Sigmoid colon (tissue), 7 donors: Measurements from ENCODE around the gene SMIM31. TPM values are rescaled to one million over a fixed set of nuclear protein-coding genes. Genes with fewer than 3 reads are reported as not detected.

Source experiments
- DNase-seq: peaks from one replicate; pipeline ENCODE4 v3.0.0-alpha.2; 2019
- H3K27ac ChIP-seq, 4 donors: fragments of 200-600 bp; sonication (generic); one replicate each; pipeline ENCODE4 v1.5.1; 2016 to 2019; ENCODE audit warnings: mild to moderate bottlenecking in 1 of 4
- H3K27me3 ChIP-seq, 3 donors: fragments of 200-600 bp; sonication (generic); one replicate each; pipeline ENCODE4 v1.5.1; 2019; ENCODE audit warnings: mild to moderate bottlenecking in 1 of 3
- H3K36me3 ChIP-seq, 4 donors: fragments of 200-600 bp; sonication (generic); one replicate each; pipeline ENCODE4 v1.5.1; 2016 to 2019
- H3K4me1 ChIP-seq, 4 donors: fragments of 200-600 bp; sonication (generic); one replicate each; pipeline ENCODE4 v1.5.1; 2017 to 2019
- H3K4me3 ChIP-seq, 4 donors: fragments of 200-600 bp; sonication (generic); one replicate each; pipeline ENCODE4 v1.5.1; 2017 to 2019; ENCODE audit warnings: mild to moderate bottlenecking in 2 of 4, moderate library complexity in 1 of 4
- H3K9me3 ChIP-seq, 4 donors: fragments of 200-600 bp in 3 of 4; sonication (generic) in 3 of 4; one replicate each; pipeline versions ENCODE4 v1.5.1 to v1.6.1; 2013 to 2019
- CTCF ChIP-seq, 4 experiments: fragments of 450-650 bp in 3 of 4; fragments of 200-600 bp in 1 of 4; IDR thresholded peaks; one replicate each; pipeline ENCODE4 v1.5.1; 2016 to 2019; ENCODE audit warnings: antibody characterized with exemption in 4 of 4, mild to moderate bottlenecking in 3 of 4, moderate library complexity in 2 of 4
- EP300 ChIP-seq, 4 donors: sonication (generic); formaldehyde crosslinking; IDR thresholded peaks; one replicate each; pipeline ENCODE4 v1.6.1; 2017; ENCODE audit warnings: antibody characterized with exemption in 4 of 4
- POLR2A ChIP-seq, 2 donors: fragments of 450-650 bp; IDR thresholded peaks; one replicate each; pipeline ENCODE4 v1.6.1; 2016; ENCODE audit warnings: antibody characterized with exemption in 2 of 2, mild to moderate bottlenecking in 2 of 2, moderate library complexity in 2 of 2
- POLR2AphosphoS5 ChIP-seq, 4 donors: sonication (generic); formaldehyde crosslinking; IDR thresholded peaks; one replicate each; pipeline ENCODE4 v1.6.1; 2017; ENCODE audit warnings: antibody characterized with exemption in 4 of 4
- WGBS, 2 donors: extraction: QIAGEN DNeasy Blood & Tissue Kit; methylation state at CpG; one replicate each; pipeline ENCODE4 v1.1.7; 2013; 5-methylcytosine and 5-hydroxymethylcytosine counted together
- intact Hi-C: fragments of 100-400 bp; cut with DNase I; formaldehyde crosslinking; loops from one replicate; pipeline ENCODE4 v1.15.1; 2023
- polyA plus RNA-seq, 3 donors: library from polyadenylated mRNA; stranded (reverse); fragments of 200-250 nt; gene quantifications; one replicate each; pipeline ENCODE4 v1.2.3, GENCODE V29; 2013
- total RNA-seq, 4 donors: library from RNA; depleted of rRNA; stranded (reverse); fragments of >200 nt; gene quantifications; one replicate each; pipeline ENCODE4 v1.1.0, GENCODE V29; 2016
- donor health status: healthy with polysubstance abuse.
- donor health status: Bipolar disorder and iron deficiency.
- donor health status: healthy.

The SMIM31 gene
- total RNA-seq = not detected
- 10 to 100 TPM in 2 of 3 donors, 1 to 10 TPM in 1; 6.5 to 80.5 (median 39.0) TPM for polyA plus RNA-seq

- no peaks in the 10 kb centered on the region for H3K9me3 ChIP-seq
- DNase-seq = no peak
- no peak within 1 kb of the TSS for H3K27ac ChIP-seq
- intact Hi-C loops = no loop called here
- no peak within 1 kb of the TSS for H3K4me3 ChIP-seq
- no peaks in the 10 kb centered on the region for H3K36me3 ChIP-seq
- 12 to 55% methylated on average over 7 of the region's 7 CpGs for WGBS, 2 donors
- no peaks in the 10 kb centered on the region for H3K4me1 ChIP-seq
- TF ChIP-seq POLR2A (IDR thresholded peaks at IDR 0.05) (no peak), EP300 (IDR thresholded peaks at IDR 0.05) (no peak), POLR2AphosphoS5 (IDR thresholded peaks at IDR 0.05) (no peak), CTCF (IDR thresholded peaks at IDR 0.05) (no peak)
- no peaks in the 10 kb centered on the region for H3K27me3 ChIP-seq
Measured at GRCh38 chr4:164753873-164754488, at the start of gene SMIM31. SMIM31 (plus strand) TSS chr4:164754131; CDS start chr4:164770444, 16,313 bp downstream.

- TF ChIP-seq EP300 (IDR thresholded peaks at IDR 0.05) (no peak), CTCF (IDR thresholded peaks at IDR 0.05) (no peak), POLR2AphosphoS5 (IDR thresholded peaks at IDR 0.05) (no peak), POLR2A (IDR thresholded peaks at IDR 0.05) (no peak)
- intact Hi-C loops = no loop called here
- Histone ChIP-seq H3K27ac (no peak overlapping the region), H3K4me3 (no peak overlapping the region), H3K27me3 (no peaks in the 10 kb centered on the region), H3K9me3 (no peaks in the 10 kb centered on the region), H3K36me3 (no peaks in the 10 kb centered on the region), H3K4me1 (no peaks in the 10 kb centered on the region)
- 70 to 78% methylated on average over 4 of the region's 4 CpGs for WGBS, 2 donors
- no peak for DNase-seq
Measured at GRCh38 chr4:164706675-164707074, 47.3 kb upstream of the SMIM31 start.

- H3K4me1 ChIP-seq = no peaks in the 10 kb centered on the region
- no peaks in the 10 kb centered on the region for H3K27me3 ChIP-seq
- no peak overlapping the region for H3K4me3 ChIP-seq
- TF ChIP-seq POLR2A (IDR thresholded peaks at IDR 0.05) (no peak), CTCF (IDR thresholded peaks at IDR 0.05) (no peak), POLR2AphosphoS5 (IDR thresholded peaks at IDR 0.05) (no peak), EP300 (IDR thresholded peaks at IDR 0.05) (no peak)
- H3K9me3 ChIP-seq = no peaks in the 10 kb centered on the region
- DNase-seq = no peak
- H3K36me3 ChIP-seq = no peaks in the 10 kb centered on the region
- no peak overlapping the region for H3K27ac ChIP-seq
- intact Hi-C loops = no loop called here
- 48 to 79% methylated on average over 3 of the region's 3 CpGs for WGBS, 2 donors
Measured at GRCh38 chr4:164716901-164717300, 37.0 kb upstream of the SMIM31 start.

GRCh38 chr4:164718827-164719226 is 35.1 kb upstream of the SMIM31 start:
- WGBS, 2 donors = 86 to 87% methylated on average over 2 of the region's 2 CpGs
- Histone ChIP-seq H3K36me3 (no peaks in the 10 kb centered on the region), H3K4me1 (no peaks in the 10 kb centered on the region), H3K27ac (no peak overlapping the region), H3K27me3 (no peaks in the 10 kb centered on the region), H3K4me3 (no peak overlapping the region), H3K9me3 (no peaks in the 10 kb centered on the region)
- intact Hi-C loops = no loop called here
- TF ChIP-seq EP300 (IDR thresholded peaks at IDR 0.05) (no peak), POLR2A (IDR thresholded peaks at IDR 0.05) (no peak), CTCF (IDR thresholded peaks at IDR 0.05) (no peak), POLR2AphosphoS5 (IDR thresholded peaks at IDR 0.05) (no peak)
- no peak for DNase-seq

- H3K4me3 ChIP-seq = no peak overlapping the region
- no peak overlapping the region for H3K27ac ChIP-seq
- TF ChIP-seq POLR2AphosphoS5 (IDR thresholded peaks at IDR 0.05) = no peak
- TF ChIP-seq POLR2A (IDR thresholded peaks at IDR 0.05) = no peak
- no peak for TF ChIP-seq EP300 (IDR thresholded peaks at IDR 0.05)
- TF ChIP-seq CTCF (IDR thresholded peaks at IDR 0.05) = no peak
- H3K9me3 ChIP-seq = no peaks in the 10 kb centered on the region
- no peaks in the 10 kb centered on the region for H3K27me3 ChIP-seq
- intact Hi-C loops = no loop called here
- no peak for DNase-seq
- no peaks in the 10 kb centered on the region for H3K36me3 ChIP-seq
- 69 to 75% methylated on average over 4 of the region's 4 CpGs for WGBS, 2 donors
- H3K4me1 ChIP-seq = no peaks in the 10 kb centered on the region
Measured at GRCh38 chr4:164725066-164725465, 28.9 kb upstream of the SMIM31 start.
